NOMO-1 treated with DMSO at 0.1 percent for 48 hours (cell line): ENCODE data around the gene KLHL29.

Experiments used
- DNase-seq: peaks from one replicate; lab custom pipeline; 2025; ENCODE audit not compliant: unreplicated experiment; lab: John Stamatoyannopoulos, UW

The KLHL29 gene

GRCh38 chr2:23526835-23527790, 142.1 kb downstream of the KLHL29 start:
- no peak for DNase-seq

- no peak for DNase-seq
These were observed 143.2 kb downstream of the KLHL29 start for GRCh38 chr2:23528171-23528570.

GRCh38 chr2:23528690-23529089, 143.7 kb downstream of the KLHL29 start:
- no peak for DNase-seq

- DNase-seq: no peak
These were observed 144.7 kb downstream of the KLHL29 start for GRCh38 chr2:23529659-23530058.

GRCh38 chr2:23530206-23530908, 145.4 kb downstream of the KLHL29 start:
- no peak for DNase-seq

- DNase-seq: no peak
These were observed 145.9 kb downstream of the KLHL29 start for GRCh38 chr2:23530909-23531276.

GRCh38 chr2:23531280-23531679, 146.3 kb downstream of the KLHL29 start:
- DNase-seq: no peak

- no peak for DNase-seq
These were observed 146.9 kb downstream of the KLHL29 start for GRCh38 chr2:23531881-23532280.

- no peak for DNase-seq
These were observed 147.7 kb downstream of the KLHL29 start for GRCh38 chr2:23532391-23533337.

GRCh38 chr2:23533338-23533695, 148.3 kb downstream of the KLHL29 start:
- DNase-seq: no peak

GRCh38 chr2:23534771-23535170, 149.8 kb downstream of the KLHL29 start:
- no peak for DNase-seq

- no peak for DNase-seq
These were observed 151.3 kb downstream of the KLHL29 start for GRCh38 chr2:23536326-23536725.

- no peak for DNase-seq
These were observed 153.0 kb downstream of the KLHL29 start for GRCh38 chr2:23537991-23538390.

- DNase-seq: no peak
These were observed 153.6 kb downstream of the KLHL29 start for GRCh38 chr2:23538566-23538965.

- DNase-seq: no peak
These were observed 155.9 kb downstream of the KLHL29 start for GRCh38 chr2:23540804-23541360.

GRCh38 chr2:23541503-23542229, 156.7 kb downstream of the KLHL29 start:
- no peak for DNase-seq

GRCh38 chr2:23542230-23542789, 157.3 kb downstream of the KLHL29 start:
- no peak for DNase-seq

- DNase-seq: no peak
These were observed 158.3 kb downstream of the KLHL29 start for GRCh38 chr2:23543302-23543701.

- no peak for DNase-seq
These were observed 158.7 kb downstream of the KLHL29 start for GRCh38 chr2:23543728-23544127.
